Myocyte (in vitro differentiated cells): Measurements from ENCODE around the gene RELN. TPM values are rescaled to one million over a fixed set of nuclear protein-coding genes. Genes with fewer than 3 reads are reported as not detected.
"Not testable (repeated sequence)": the region's sequence is repeated elsewhere in the genome, so short reads cannot be mapped to it uniquely, and the experiment has no call there.

ENCODE experiments used
- DNase-seq: peaks from one replicate; pipeline ENCODE4 v3.0.0-alpha.2; 2012; ENCODE audit warnings: low read depth
- total RNA-seq: library from RNA; depleted of rRNA; stranded (reverse); fragments of >200 nt; gene quantifications from 2 replicates; pipeline ENCODE4 v1.2.3, GENCODE V29; 2014

RELN gene
- total RNA-seq, 1 donor from 2014 or later: 0.13 TPM

DNA sequence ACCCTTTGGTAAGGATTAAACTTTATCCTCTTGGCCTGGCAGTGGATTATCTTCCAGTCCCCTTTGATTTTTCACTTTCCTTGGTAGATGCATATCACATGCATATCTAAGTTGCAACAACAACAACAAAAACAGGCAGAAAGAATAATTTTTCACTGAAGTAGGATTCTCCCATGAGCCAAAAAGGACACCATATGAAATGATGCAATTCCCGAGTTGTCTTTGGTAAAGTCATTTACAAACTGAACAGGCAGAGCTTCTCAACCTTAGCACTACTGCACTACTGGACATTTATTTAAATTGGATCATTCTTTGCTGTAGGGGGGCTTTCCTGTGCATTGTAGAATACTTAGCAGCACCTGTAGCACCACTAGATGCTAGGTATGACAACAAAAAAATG is 195.0 kb downstream of the RELN start:
- no peak for DNase-seq

- DNase-seq: no peak
These were observed 195.8 kb downstream of the RELN start for GRCh38 chr7:103793614-103794013.

DNA sequence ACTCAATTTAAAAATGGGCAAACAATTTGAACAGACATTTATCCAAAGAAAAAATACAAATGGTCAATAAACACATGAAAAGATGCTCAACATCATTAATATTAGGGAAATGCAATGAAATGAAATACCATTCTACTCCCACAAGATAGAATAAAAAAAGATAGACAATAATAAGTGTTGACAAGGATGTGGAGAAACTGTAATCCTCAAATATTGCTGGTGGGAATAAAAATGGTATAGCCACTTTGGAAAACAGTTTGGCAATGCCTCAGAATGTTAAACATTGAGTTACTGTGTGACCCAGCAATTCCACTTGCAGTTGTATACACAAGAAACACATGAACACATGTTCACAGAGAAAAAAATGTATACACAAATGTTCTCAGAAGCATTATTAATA is 197.6 kb downstream of the RELN start:
- no peak for DNase-seq

DNA sequence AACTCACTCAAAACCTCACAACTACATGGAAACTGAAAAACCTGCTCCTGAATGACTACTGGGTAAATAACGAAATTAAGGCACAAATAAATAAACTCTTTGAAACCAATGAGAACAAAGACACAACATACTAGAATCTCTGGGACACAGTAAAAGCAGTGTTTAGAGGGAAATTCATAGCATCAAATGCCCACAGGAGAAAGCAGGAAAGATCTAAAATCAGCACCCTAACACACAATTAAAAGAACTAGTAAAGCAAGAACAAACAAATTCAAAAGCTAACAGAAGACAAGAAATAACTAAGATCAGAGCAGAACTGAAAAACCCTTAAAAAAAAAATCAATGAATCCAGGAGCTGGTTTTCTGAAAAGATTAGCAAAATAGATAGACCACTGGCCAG is 202.4 kb downstream of the RELN start:
- DNase-seq: not testable (repeated sequence)

- no peak for DNase-seq
These were observed 204.7 kb downstream of the RELN start for GRCh38 chr7:103784646-103785286.

- no peak for DNase-seq
These were observed 208.0 kb downstream of the RELN start for GRCh38 chr7:103781409-103781808.

DNA sequence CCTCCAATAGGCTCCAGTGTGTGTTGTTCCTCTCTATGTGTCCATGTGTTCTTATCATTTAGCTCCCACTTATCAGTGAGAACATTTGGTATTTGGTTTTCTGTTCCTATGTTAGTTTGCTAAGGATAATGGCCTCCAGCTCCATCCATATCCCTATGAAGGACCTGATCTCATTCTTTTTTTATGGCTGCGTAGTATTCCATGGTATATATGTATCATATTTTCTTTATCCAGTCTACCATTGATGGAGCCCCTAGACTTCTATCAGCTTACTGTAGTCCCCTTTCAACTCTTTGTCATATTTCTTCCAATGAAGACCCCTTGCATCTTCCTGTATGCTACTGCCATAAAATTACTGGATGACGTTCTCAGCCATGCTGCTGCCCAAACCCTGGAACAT is 208.9 kb downstream of the RELN start:
- DNase-seq: not testable (repeated sequence)

GRCh38 chr7:103777440-103777839 is 212.0 kb downstream of the RELN start:
- no peak for DNase-seq

DNA sequence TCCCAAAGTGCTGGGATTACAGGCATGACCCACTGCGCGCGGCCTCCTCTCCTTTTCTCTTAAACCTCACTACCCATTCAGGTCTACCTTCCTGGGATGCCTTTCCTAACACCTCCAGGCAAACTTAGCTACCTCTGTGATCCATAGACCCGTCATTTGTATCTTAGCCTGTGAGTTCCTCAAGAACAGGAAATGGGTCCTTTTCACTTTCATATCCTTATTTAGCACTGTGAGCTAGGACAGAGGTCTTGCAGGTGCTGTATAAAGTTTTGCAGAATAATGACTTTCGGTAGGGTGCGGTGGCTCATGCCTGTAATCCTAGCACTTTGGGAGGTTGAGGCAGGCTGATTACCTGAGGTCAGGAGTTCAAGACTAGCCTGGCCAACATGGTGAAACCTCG is 215.7 kb downstream of the RELN start:
- no peak for DNase-seq

- DNase-seq: no peak
These were observed 217.2 kb downstream of the RELN start for GRCh38 chr7:103772171-103772773.

- no peak for DNase-seq
These were observed 218.2 kb downstream of the RELN start for GRCh38 chr7:103771294-103771693.

DNA sequence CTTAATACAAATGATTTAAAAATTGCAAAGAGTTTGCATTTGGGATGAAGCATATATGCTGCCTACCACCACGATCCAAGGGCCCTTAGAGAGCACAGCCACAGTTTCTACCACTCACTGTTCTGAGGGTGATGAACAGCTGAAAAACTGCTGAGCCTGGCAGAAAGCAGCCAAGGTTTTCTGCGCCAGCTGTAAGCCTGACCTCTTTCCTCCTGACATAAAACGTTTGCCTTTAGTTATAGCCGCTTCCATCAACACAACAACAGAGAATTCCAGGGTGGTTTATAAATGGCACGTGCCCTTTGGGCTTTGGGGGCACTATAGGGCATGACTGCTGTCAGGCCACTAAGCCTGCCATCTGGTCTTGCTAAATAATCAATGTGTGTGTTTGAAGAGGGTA is 222.8 kb downstream of the RELN start:
- DNase-seq: peak; percentile 73

DNA sequence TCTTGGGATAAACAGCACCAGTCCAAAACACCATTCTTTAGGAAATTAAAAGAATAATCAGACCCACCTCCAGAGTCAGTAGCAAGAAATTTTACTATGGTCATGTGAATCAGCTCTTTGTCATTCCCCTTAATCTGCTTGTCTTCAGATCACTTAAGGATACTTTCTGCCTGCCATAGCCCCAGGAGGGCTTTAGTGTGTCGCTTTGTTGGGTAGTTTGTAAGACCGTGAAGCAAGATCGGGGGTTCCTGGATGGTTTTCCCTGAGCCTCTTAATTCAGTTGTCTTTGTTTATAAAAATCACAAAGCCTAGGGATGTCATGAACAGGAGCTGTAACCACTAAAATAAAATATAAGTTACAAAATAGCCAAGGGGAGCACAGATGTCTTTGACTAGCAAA is 223.6 kb downstream of the RELN start:
- peak; percentile 3 for DNase-seq

DNA sequence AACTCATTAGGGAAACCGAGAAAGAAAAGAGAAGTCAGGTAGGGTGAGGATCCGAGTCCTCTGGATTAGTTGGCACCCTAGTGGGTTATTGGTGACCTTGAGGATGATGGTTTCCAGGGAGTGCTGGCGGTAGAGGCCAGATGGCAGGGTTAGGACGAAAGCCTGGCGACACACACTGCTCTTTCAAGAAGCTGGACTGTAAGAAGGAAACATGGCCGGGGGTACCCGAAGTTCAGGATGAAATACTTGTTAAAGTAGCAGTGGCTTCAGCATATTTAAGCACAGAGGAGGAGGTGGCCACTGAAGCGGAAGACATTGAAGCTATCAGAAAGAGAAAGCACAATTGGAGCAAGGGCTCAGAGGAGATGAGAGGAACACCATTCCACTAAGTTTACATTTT is 224.6 kb downstream of the RELN start:
- no peak for DNase-seq

GRCh38 chr7:103762877-103763276 is 226.6 kb downstream of the RELN start:
- no peak for DNase-seq

- DNase-seq: no peak
These were observed 227.2 kb downstream of the RELN start for GRCh38 chr7:103762065-103762760.

DNA sequence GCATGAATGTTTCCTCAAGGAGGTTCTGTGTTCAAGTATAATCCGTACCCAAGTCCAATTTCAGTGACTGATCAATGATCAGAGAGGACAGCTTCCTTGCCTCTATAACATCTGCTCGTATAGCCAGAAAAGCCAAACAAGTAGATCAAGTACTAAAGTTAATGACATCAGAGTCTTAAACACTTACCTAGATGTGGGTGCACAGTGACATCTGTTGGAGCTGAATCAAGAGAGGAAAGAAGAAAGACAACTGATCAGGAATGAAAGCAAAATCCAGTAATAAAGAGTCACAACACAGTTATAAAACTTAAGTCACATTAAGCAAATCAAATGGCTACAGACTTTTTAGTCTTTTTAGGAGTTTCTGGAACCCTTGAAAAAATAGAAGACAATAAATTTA is 236.5 kb downstream of the RELN start:
- peak; percentile 10 for DNase-seq

DNA sequence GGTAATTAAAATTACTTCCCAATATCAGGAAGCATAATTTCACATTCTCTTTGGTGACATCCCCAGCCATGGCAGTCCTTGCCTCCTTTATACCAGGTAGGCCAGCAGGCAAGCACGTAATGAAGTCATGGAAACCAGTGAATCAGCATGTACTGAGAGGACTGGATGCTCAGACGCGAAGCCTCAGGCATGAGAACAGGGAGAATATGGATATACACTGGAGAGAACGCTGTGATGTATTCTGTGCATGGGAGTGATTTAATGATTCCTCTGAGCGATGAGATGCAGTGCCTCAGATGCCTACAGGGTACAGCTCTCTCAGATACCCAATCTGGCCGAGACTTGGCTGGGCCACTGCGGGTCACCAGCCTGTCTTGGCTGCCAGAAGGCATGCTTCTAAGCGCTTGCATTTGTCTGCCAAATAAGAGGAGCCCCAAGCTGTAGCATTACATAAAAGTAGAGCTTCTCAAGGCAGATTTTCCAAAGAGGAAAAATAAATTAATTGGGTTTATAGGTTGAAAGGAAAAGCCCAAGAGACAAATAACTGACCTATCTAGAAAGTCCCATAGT is 238.1 kb downstream of the RELN start:
- DNase-seq: no peak

DNA sequence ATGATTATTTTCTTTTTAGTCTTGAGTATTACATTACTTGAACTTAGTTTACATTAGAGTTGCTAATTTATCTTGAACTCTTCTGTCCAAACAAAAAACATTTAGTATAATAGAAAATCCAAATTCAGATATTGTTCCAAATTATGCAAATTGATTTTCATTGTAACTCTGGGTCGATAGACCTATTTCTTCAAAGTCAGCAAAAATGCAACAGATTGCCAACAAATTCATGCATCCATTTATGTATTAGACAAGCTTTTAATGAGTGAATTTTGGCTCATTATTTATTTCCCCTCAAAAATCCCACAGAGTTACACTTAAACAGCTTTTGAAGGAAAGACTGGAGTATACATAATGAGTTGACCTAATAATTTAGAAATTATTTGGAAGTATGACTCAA is 240.8 kb downstream of the RELN start:
- DNase-seq: no peak

GRCh38 chr7:103735377-103735776 is 254.1 kb downstream of the RELN start:
- no peak for DNase-seq

GRCh38 chr7:103731169-103731568 is 258.3 kb downstream of the RELN start:
- no peak for DNase-seq

- DNase-seq: no peak
These were observed 260.4 kb downstream of the RELN start for GRCh38 chr7:103729026-103729425.
